ENCODE data around the gene C16orf82.

DNA sequence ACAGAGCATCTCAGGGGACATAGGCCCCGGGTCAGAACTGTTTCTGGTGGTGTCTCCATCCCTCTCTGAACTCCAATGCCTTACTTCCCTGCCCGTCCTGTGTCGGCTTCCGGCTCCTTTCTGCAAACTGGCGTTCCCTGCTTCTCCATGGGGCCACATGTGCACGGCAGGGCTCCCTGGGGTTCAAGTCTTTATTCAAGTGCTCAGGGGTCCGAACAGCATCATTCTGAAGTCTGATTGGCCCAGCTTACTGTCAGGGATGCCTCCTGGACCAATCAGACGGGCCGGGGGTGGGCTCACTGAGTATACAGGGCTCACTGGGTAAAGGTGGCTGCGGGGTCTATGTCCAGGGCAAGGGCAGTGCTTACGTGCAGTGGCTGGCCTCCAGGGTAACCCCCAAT, 17.1 kb downstream of the C16orf82 start:
- no peak for TF ChIP-seq EP300 (IDR thresholded peaks at IDR 0.05)
- TF ChIP-seq, protein P1, sequence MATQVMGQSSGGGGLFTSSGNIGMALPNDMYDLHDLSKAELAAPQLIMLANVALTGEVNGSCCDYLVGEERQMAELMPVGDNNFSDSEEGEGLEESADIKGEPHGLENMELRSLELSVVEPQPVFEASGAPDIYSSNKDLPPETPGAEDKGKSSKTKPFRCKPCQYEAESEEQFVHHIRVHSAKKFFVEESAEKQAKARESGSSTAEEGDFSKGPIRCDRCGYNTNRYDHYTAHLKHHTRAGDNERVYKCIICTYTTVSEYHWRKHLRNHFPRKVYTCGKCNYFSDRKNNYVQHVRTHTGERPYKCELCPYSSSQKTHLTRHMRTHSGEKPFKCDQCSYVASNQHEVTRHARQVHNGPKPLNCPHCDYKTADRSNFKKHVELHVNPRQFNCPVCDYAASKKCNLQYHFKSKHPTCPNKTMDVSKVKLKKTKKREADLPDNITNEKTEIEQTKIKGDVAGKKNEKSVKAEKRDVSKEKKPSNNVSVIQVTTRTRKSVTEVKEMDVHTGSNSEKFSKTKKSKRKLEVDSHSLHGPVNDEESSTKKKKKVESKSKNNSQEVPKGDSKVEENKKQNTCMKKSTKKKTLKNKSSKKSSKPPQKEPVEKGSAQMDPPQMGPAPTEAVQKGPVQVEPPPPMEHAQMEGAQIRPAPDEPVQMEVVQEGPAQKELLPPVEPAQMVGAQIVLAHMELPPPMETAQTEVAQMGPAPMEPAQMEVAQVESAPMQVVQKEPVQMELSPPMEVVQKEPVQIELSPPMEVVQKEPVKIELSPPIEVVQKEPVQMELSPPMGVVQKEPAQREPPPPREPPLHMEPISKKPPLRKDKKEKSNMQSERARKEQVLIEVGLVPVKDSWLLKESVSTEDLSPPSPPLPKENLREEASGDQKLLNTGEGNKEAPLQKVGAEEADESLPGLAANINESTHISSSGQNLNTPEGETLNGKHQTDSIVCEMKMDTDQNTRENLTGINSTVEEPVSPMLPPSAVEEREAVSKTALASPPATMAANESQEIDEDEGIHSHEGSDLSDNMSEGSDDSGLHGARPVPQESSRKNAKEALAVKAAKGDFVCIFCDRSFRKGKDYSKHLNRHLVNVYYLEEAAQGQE (IDR thresholded peaks at IDR 0.05) = no peak
- TF ChIP-seq, protein P2, sequence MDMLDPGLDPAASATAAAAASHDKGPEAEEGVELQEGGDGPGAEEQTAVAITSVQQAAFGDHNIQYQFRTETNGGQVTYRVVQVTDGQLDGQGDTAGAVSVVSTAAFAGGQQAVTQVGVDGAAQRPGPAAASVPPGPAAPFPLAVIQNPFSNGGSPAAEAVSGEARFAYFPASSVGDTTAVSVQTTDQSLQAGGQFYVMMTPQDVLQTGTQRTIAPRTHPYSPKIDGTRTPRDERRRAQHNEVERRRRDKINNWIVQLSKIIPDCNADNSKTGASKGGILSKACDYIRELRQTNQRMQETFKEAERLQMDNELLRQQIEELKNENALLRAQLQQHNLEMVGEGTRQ (IDR thresholded peaks at IDR 0.05) = no peak
